HG03342 (cell line): ENCODE data around the gene TP53I13.

ENCODE experiments used
- ATAC-seq: cut with Tn5 transposase; IDR thresholded peaks from one replicate; pipeline ENCODE4 v1.9.1; 2021; ENCODE audit warnings: mild to moderate bottlenecking, moderate library complexity; ENCODE audit not compliant: unreplicated experiment

The TP53I13 gene

DNA sequence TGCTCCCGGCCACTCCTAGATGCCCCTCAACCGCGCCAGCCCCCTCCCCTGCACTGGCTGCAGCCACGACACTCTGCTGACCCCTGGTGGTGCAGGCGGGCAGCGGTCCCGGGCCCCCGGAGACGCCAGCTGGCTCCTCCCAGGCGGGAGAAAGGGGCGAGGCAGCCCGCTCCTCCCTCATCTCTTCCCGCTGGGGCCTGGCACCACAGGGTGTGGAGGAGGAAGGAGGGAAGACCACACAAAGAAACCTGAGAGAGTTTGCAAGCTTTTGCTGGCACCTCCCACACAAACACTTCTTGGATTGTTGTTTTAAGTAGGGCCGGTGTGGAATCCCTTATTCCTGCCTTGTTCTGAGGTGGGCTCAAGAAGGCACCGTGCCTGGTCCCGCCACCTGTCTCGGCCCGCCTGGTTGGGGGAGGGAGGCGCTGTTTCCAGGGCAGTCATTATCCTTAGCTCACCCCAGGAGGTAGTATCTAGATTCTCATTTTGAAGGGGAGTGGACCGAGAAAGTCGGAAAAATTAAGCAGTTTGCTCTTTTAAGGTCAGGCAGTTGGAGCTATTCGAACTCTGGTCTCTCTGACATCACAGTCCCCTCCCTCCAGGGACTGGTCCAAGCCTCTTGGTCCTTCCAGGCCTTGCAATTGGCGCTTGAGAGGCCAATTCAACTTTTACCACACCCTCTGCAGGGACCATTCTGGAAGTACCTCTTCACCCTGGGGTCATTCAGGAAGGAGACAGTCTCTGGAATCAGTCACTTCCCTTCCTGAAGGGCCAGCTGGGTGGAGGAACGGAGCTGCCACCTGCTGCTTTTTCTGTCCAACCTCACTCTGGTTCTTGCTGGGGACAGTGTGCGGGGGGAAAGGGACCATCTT lies 23.5 kb downstream of the TP53I13 start:
- ATAC-seq, result peak; percentile 33

GRCh38 chr17:29592850-29593551 lies 24.5 kb downstream of the TP53I13 start, which contains the start of gene ANKRD13B:
Gene ANKRD13B (plus strand): TSS chr17:29593132. CDS start chr17:29593622, 490 bp downstream.
- ATAC-seq, result no peak

GRCh38 chr17:29593591-29594518 lies 25.4 kb downstream of the TP53I13 start:
- no peak for ATAC-seq

GRCh38 chr17:29594519-29595090 lies 26.1 kb downstream of the TP53I13 start:
- no peak for ATAC-seq

- no peak for ATAC-seq
Observed at GRCh38 chr17:29595107-29595942, 26.8 kb downstream of the TP53I13 start.

DNA sequence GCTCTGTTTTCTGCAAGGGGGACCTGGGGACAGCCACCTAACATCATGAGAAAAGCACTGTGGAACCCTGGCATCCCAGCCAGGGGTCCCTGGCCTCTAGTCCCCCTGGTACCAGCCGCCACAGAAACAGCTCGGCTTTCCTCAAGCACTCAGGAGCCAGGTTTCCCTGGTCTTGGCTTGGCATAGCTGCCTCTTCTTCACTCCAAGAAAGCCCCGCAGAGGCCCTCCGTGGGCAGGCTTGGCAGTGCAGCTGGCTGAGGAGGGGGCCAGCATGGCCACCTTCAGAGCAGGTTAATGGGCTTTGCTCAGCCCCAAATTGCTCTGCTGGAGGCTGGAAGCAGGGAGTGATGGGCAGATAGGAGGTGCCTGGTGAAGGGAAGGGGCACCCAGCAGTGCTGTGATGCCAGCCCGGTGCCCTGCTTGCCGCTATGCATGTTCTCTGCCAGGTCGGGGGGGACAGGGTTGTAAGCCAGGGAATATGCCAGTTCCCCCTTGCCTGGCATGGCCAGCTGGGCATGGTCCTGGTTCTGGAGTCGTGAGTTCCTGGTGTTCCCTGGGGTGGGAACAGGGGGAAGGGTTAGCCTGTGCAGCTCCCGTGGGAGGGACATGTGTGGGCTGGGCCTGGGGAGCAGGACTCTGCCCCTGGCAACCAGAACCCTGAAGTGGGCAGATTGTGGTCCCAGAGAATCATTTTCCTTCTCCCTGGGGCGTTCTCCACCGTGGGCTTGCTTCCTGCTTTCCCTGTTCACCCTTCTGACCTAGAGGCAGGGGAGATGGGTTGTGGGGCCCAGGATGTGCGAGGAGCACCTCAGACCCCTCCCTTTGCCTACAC lies 27.7 kb downstream of the TP53I13 start:
- no peak for ATAC-seq

- ATAC-seq, result no peak
Observed at GRCh38 chr17:29596811-29597210, 28.3 kb downstream of the TP53I13 start.

GRCh38 chr17:29597361-29598172 lies 29.1 kb downstream of the TP53I13 start:
- ATAC-seq, result no peak

DNA sequence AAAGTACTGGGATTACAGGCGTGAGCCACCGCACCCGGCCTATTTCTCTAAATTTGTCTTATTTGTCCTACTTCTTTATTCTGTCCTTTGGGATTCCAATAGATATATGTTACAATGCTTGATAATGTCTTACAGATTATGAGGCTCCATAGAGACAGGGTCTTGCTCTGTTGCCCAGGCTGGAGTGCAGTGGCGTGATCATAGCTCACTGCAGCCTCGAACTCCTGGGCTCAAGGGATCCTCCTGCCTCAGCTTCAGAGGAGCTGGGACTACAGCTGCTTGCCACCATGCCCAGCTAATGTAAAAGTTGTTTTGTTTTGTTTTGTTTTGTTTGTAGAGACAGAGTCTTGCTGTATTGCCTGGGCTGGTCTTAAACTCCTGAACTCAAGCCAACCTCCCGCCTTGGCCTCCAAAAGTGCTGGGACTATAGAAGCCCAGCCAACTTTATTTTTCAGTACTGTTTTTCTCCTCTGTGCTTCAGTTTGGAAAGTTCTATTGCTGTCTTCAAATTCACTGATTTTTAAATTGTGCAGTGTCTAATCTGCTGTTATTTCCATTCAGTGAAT lies 34.7 kb downstream of the TP53I13 start:
- ATAC-seq, result no peak

GRCh38 chr17:29607557-29608195 lies 39.2 kb downstream of the TP53I13 start:
- no peak for ATAC-seq

- no peak for ATAC-seq
Observed at GRCh38 chr17:29608986-29609385, 40.5 kb downstream of the TP53I13 start.

- ATAC-seq, result no peak
Observed at GRCh38 chr17:29610395-29610794, 41.9 kb downstream of the TP53I13 start.

- no peak for ATAC-seq
Observed at GRCh38 chr17:29611351-29612093, 43.0 kb downstream of the TP53I13 start.

- ATAC-seq, result no peak
Observed at GRCh38 chr17:29612094-29612403, 43.5 kb downstream of the TP53I13 start.

DNA sequence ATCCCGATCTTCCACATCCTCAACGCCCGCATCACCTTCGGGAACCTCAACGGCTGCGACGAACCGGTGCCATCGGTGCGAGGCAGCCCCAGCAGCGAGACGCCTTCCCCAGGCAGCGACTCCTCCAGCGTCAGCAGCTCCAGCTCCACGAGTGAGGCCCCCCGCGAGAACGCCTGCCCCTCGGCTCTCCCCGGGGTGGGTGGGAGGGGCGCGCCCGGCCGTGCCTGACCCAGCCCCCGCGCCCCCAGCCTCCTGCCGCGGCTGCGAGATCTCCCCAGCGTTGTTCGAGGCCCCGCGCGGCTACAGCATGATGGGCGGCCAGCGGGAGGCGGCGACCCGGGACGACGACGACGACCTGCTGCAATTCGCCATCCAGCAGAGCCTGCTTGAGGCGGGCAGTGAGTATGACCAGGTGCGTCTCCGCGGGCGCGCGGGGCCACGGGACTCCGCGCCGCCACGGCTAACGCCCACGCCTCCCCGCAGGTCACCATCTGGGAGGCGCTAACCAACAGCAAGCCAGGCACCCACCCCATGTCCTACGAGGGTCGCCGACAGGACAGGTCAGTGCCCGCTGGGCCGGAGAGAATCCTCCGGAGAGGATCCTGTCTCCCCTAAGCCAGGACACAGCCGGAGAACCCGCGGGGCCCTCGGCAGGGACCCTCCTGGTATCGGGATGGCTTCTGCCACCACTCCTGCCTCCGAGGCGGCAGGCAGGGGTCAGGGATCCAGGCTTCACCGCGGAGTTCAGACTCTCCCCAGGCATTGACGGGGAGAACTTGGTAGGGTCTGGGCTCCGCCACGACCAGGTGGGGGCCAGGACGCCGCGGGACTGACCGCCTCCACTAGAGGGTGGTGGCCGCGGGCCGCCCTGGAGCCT lies 44.1 kb downstream of the TP53I13 start:
- no peak for ATAC-seq

DNA sequence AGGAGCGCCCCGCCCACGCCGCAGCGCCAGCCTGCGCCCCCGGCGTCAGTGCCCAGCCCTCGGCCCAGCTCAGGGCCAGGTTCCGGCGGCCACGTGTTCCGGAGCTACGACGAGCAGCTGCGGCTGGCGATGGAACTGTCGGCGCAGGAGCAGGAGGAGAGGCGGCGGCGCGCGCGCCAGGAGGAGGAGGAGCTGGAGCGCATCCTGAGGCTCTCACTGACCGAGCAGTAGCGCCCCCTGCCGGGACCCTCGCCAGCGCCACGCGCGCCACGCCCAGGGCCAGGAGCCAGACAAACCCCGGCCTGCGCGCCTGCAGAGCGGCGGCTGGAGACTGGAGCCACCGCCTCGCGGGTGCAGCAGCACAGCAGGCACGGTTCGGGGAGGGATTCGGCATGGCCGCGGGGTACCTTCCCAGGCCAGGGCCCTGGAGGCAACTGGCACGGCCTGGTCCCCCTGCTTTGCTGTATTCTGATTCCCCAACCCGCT lies 44.9 kb downstream of the TP53I13 start:
- no peak for ATAC-seq
